Liver (tissue), 9 donors: ENCODE measurements around the gene TSPAN7. TPM values are rescaled to one million over a fixed set of nuclear protein-coding genes. Genes with fewer than 3 reads are reported as not detected.

Experiments used
- DNase-seq: peaks from one replicate; pipeline ENCODE4 v3.0.0-alpha.2; 2017; ENCODE audit warnings: low spot score
- H3K27ac ChIP-seq, 2 donors: one replicate each; pipeline ENCODE4 v1.7.0; 2013; ENCODE audit warnings: inconsistent platforms in 2 of 2, low read length in 2 of 2, control low read depth in 1 of 2, low read depth in 1 of 2, mild to moderate bottlenecking in 1 of 2
- H3K27me3 ChIP-seq, 4 donors: one replicate each; pipeline versions ENCODE4 v1.6.1 to v1.7.0; 2013; ENCODE audit warnings: low read length in 3 of 4, inconsistent platforms in 1 of 4, mild to moderate bottlenecking in 1 of 4, moderate library complexity in 1 of 4; ENCODE audit not compliant: control insufficient read depth in 4 of 4, insufficient read depth in 4 of 4
- H3K36me3 ChIP-seq, 4 donors: one replicate each; pipeline versions ENCODE4 v1.6.1 to v1.7.0; 2013; ENCODE audit warnings: low read length in 3 of 4, mild to moderate bottlenecking in 3 of 4, low read depth in 1 of 4, moderate library complexity in 1 of 4; ENCODE audit not compliant: control insufficient read depth in 4 of 4, insufficient read depth in 3 of 4
- H3K4me1 ChIP-seq, 4 donors: one replicate each; pipeline versions ENCODE4 v1.6.1 to v1.7.0; 2013; ENCODE audit warnings: low read length in 3 of 4, mild to moderate bottlenecking in 3 of 4, moderate library complexity in 1 of 4; ENCODE audit not compliant: control insufficient read depth in 4 of 4, insufficient read depth in 4 of 4
- H3K4me3 ChIP-seq, 3 donors: one replicate each; pipeline versions ENCODE4 v1.6.1 to v1.7.0; 2013; ENCODE audit warnings: low read length in 3 of 3, control low read depth in 1 of 3, low read depth in 1 of 3, mild to moderate bottlenecking in 1 of 3
- H3K9ac ChIP-seq, 2 donors: one replicate each; pipeline ENCODE4 v1.7.0; 2013; ENCODE audit warnings: low read length in 2 of 2, mild to moderate bottlenecking in 2 of 2, moderate library complexity in 2 of 2, control low read depth in 1 of 2, low read depth in 1 of 2
- H3K9me3 ChIP-seq, 4 donors: one replicate each; pipeline versions ENCODE4 v1.6.1 to v1.7.0; 2013; ENCODE audit warnings: low read length in 3 of 4; ENCODE audit not compliant: control insufficient read depth in 4 of 4
- ATF3 ChIP-seq: IDR thresholded peaks from 2 replicates; pipeline ENCODE4 v1.6.1; 2016; ENCODE audit warnings: antibody characterized with exemption
- EGR1 ChIP-seq, 2 donors: IDR thresholded peaks; 2 replicates each; pipeline ENCODE4 v1.6.1; 2016 to 2018; ENCODE audit warnings: antibody characterized with exemption in 2 of 2, low read depth in 2 of 2
- FOXA1 ChIP-seq: IDR thresholded peaks from 2 replicates; pipeline ENCODE4 v1.6.1; 2016; ENCODE audit warnings: antibody characterized with exemption
- FOXA2 ChIP-seq: IDR thresholded peaks from 2 replicates; pipeline ENCODE4 v1.6.1; 2016; ENCODE audit warnings: antibody characterized with exemption
- GABPA ChIP-seq, 2 donors: IDR thresholded peaks in 1 of 2; conservative IDR thresholded peaks in 1 of 2; 2 replicates each; pipeline ENCODE4 v1.6.1; 2016; ENCODE audit warnings: antibody characterized with exemption in 2 of 2, mild to moderate bottlenecking in 1 of 2, moderate library complexity in 1 of 2
- HNF4A ChIP-seq, 2 donors: conservative IDR thresholded peaks; 2 replicates each; pipeline ENCODE4 v1.6.1; 2016; ENCODE audit warnings: antibody characterized with exemption in 2 of 2, mild to moderate bottlenecking in 2 of 2
- HNF4G ChIP-seq: IDR thresholded peaks from 2 replicates; pipeline ENCODE4 v1.6.1; 2016; ENCODE audit warnings: antibody characterized with exemption
- JUND ChIP-seq, 2 donors: IDR thresholded peaks; 2 replicates each; pipeline ENCODE4 v1.6.1; 2016; ENCODE audit warnings: antibody characterized with exemption in 2 of 2
- MAX ChIP-seq: IDR thresholded peaks from 2 replicates; pipeline ENCODE4 v1.6.1; 2016; ENCODE audit warnings: antibody characterized with exemption
- NR2F2 ChIP-seq: IDR thresholded peaks from 2 replicates; pipeline ENCODE4 v1.6.1; 2016; ENCODE audit warnings: antibody characterized with exemption
- RAD21 ChIP-seq, 2 donors: IDR thresholded peaks; 2 replicates each; pipeline ENCODE4 v1.6.1; 2016; ENCODE audit warnings: antibody characterized with exemption in 2 of 2, mild to moderate bottlenecking in 2 of 2
- REST ChIP-seq: IDR thresholded peaks from 2 replicates; pipeline ENCODE4 v1.6.1; 2016; ENCODE audit warnings: antibody characterized with exemption, mild to moderate bottlenecking
- RXRA ChIP-seq, 2 donors: IDR thresholded peaks; 2 replicates each; pipeline ENCODE4 v1.6.1; 2017 to 2018; ENCODE audit warnings: antibody characterized with exemption in 2 of 2, mild to moderate bottlenecking in 1 of 2
- SP1 ChIP-seq: IDR thresholded peaks from 2 replicates; pipeline ENCODE4 v1.6.1; 2018; ENCODE audit warnings: antibody characterized with exemption, mild to moderate bottlenecking
- TAF1 ChIP-seq: conservative IDR thresholded peaks from 2 replicates; pipeline ENCODE4 v1.6.1; 2016; ENCODE audit warnings: antibody characterized with exemption, mild to moderate bottlenecking
- YY1 ChIP-seq: IDR thresholded peaks from 2 replicates; pipeline ENCODE4 v1.6.1; 2016; ENCODE audit warnings: antibody characterized with exemption, mild to moderate bottlenecking
- ZBTB33 ChIP-seq: IDR thresholded peaks from 2 replicates; pipeline ENCODE4 v1.6.1; 2016; ENCODE audit warnings: antibody characterized with exemption
- WGBS: extraction: QIAGEN DNeasy Blood & Tissue Kit; methylation state at CpG from one replicate; pipeline ENCODE4 v1.1.7; 2013; 5-methylcytosine and 5-hydroxymethylcytosine counted together
- polyA plus RNA-seq, 2 donors: library from polyadenylated mRNA; stranded (reverse) in 1 of 2; unstranded in 1 of 2; fragments of 200-250 nt in 1 of 2; fragments of >200 nt in 1 of 2; fragmentation: Nextera tagmentation in 1 of 2; extraction: Ambion mirVana in 1 of 2; gene quantifications; one replicate each; pipeline versions ENCODE4 v1.2.1 to v1.2.3, GENCODE V29; 2013 to 2015
- total RNA-seq, 2 donors: library from RNA; depleted of rRNA; stranded (reverse); fragments of >200 nt; gene quantifications; one replicate each; pipeline ENCODE4 v1.2.3, GENCODE V29; 2014
- donor health status: healthy.
- donor health status: healthy.
- donor health status: healthy.
- donor health status: healthy.
- donor health status: healthy.

The TSPAN7 gene
- total and polyA plus RNA-seq, 4 donors = 10.1 to 26.2 (median 17.6) TPM

GRCh38 chrX:38657562-38657961 lies 96.2 kb downstream of the TSPAN7 start:
- no peaks in the 10 kb centered on the region for H3K27me3 ChIP-seq
- no peak overlapping the region for H3K4me3 ChIP-seq
- H3K9me3 ChIP-seq = no peaks in the 10 kb centered on the region
- DNase-seq = no peak
- no peak overlapping the region for H3K27ac ChIP-seq
- H3K9ac ChIP-seq = no peak overlapping the region
- no peaks in the 10 kb centered on the region for H3K36me3 ChIP-seq
- TF ChIP-seq EGR1 (IDR thresholded peaks at IDR 0.05; ENCODE audit: low read depth in 2 of 2) (no peak), HNF4A (conservative IDR thresholded peaks at IDR 0.05) (no peak), RXRA (IDR thresholded peaks at IDR 0.05) (no peak), RAD21 (IDR thresholded peaks at IDR 0.05) (no peak), HNF4G (no peak), ZBTB33 (no peak), GABPA (IDR thresholded peaks at IDR 0.05 in 1 of 2, conservative IDR thresholded peaks at IDR 0.05 in 1 of 2) (no peak), NR2F2 (no peak), MAX (no peak), TAF1 (no peak), REST (no peak), FOXA1 (no peak), SP1 (no peak), FOXA2 (no peak)
- H3K4me1 ChIP-seq = peaks cover 0 to 9% (median 2%) of the 10 kb centered on the region in 4 donors

- H3K4me3 ChIP-seq = no peak overlapping the region
- TF ChIP-seq HNF4G = peak; percentile 61
- peak; percentile 31 for TF ChIP-seq ATF3
- TF ChIP-seq FOXA1 = no peak
- TF ChIP-seq YY1 = no peak
- TF ChIP-seq FOXA2 = no peak
- TF ChIP-seq TAF1 = no peak
- peak; percentile 80 to 91 for TF ChIP-seq HNF4A (conservative IDR thresholded peaks at IDR 0.05)
- TF ChIP-seq SP1 = peak; percentile 70
- no peak for TF ChIP-seq JUND (IDR thresholded peaks at IDR 0.05)
- no peak for TF ChIP-seq NR2F2
- peak in 1 of 2 donors; percentile 5 for TF ChIP-seq RXRA (IDR thresholded peaks at IDR 0.05)
- H3K27ac ChIP-seq = peak overlapping the region; percentile 47 to 55
- H3K4me1 ChIP-seq = peaks cover 0 to 9% (median 2%) of the 10 kb centered on the region in 4 donors
- no peaks in the 10 kb centered on the region for H3K9me3 ChIP-seq
- H3K9ac ChIP-seq = no peak overlapping the region
- H3K27me3 ChIP-seq = no peaks in the 10 kb centered on the region
- no peak for DNase-seq
- H3K36me3 ChIP-seq = no peaks in the 10 kb centered on the region
- WGBS = 35% methylated on average over 6 of the region's 6 CpGs
These were observed 99.2 kb downstream of the TSPAN7 start for GRCh38 chrX:38660395-38661102.
